HG02970 (cell line): ENCODE data around the gene GPR61.

Experiments used
- ATAC-seq: cut with Tn5 transposase; IDR thresholded peaks from one replicate; pipeline ENCODE4 v1.9.1; 2021; ENCODE audit warnings: mild to moderate bottlenecking, moderate library complexity, moderate number of reproducible peaks; ENCODE audit not compliant: unreplicated experiment, low FRiP score

Gene GPR61

DNA sequence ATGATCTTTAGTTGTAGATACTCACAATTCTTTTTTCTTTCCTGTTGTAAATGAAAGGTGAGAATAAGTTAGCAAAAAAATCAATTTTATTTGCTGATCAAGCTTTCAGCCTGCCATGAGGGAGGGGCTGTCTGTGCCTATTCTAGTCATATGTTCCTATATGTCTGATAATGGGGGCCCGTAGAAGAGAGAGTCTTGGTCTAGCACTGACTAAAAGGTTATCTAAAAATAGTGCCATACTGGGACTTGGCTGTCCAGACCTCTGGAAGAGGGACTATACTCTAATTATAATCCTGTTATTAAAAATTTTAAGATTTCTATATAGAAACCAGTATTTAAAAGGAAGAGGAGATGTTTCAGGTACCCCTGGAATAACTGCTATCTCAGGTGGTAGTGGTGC lies 27.3 kb downstream of the GPR61 start:
- no peak for ATAC-seq

GRCh38 chr1:109567877-109568672 lies 28.4 kb downstream of the GPR61 start:
- ATAC-seq: no peak

- no peak for ATAC-seq
These were observed 29.7 kb downstream of the GPR61 start for GRCh38 chr1:109569323-109569722.

DNA sequence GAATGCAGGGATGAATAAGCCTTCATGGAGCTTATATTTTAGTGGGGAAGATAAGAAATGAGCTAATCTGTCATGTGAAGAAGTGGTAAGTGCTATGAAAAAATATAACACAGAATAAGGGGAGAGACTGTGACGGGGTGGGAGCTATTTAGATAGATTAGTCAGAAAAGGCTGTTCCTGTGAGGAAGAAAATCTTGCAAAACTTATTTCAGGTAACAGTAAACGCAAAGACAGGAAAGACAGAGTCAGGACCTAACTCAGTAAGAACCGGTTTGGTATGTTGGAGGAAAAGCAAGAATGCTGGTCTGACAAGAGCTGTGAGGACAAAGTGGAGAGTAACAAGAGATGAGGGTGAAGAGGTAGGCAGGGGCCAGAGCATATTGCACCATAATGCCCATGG lies 30.7 kb downstream of the GPR61 start:
- no peak for ATAC-seq

GRCh38 chr1:109573785-109574184 lies 34.1 kb downstream of the GPR61 start:
- ATAC-seq: no peak

DNA sequence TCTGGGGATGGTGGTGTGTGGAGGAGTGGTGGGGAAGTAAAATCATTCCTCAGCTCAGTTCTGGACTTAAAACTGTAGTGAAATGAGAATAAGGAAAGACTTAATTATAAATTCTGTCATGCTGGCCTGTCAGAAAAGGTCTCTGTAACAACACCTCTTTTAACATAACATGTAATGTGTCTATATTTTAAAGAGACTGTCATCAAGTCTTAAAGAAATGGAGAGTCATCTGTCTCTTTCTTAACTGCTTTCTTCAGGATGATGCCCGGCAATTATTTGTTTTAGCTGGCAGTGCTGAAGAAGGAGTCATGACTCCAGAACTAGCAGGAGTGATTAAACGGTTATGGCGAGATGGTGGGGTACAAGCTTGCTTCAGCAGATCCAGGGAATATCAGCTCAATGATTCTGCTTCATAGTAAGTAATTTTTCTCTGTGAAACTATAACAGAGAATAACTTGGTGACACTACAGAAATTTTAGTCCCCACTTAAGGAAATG lies 39.3 kb downstream of the GPR61 start:
- ATAC-seq: no peak

DNA sequence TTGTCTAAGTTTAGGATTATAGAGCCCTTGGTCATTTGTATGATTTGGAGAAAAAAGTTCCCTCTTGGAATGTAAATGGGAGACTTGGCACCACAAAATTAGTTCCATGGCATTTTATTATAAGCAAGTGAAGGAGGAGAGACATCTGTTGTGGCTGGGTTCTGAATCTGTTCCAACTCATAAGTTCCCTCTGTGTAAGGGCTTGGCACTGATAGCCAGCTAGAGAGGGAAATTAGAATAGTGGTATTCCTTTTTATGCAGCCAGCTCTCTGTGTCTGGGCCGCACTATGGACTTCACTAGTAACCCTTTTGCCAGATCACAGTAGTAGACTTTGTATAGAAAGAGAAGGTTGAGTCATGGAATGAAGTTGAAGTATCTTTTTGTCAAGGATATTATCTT lies 39.8 kb downstream of the GPR61 start:
- no peak for ATAC-seq

DNA sequence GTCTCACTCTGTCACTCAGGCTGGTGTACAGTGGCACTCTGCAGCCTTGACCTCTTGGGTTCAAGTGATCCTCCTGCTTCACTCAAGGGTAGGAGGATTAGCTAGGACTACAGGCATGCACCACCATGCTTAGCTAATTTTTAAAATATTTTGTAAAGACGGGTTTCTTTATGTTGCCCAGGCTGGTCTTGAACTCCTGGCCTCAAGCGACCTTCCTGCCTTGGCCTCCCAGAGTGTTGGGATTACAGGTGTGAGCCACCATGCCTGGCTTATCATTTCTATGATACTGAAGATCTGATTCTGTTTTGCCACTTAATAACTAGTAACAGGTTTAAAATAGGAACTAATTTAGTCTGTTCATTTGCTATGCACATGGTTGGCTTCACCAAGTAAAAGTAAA lies 42.3 kb downstream of the GPR61 start:
- no peak for ATAC-seq

GRCh38 chr1:109584766-109585165 lies 45.1 kb downstream of the GPR61 start:
- ATAC-seq: no peak

DNA sequence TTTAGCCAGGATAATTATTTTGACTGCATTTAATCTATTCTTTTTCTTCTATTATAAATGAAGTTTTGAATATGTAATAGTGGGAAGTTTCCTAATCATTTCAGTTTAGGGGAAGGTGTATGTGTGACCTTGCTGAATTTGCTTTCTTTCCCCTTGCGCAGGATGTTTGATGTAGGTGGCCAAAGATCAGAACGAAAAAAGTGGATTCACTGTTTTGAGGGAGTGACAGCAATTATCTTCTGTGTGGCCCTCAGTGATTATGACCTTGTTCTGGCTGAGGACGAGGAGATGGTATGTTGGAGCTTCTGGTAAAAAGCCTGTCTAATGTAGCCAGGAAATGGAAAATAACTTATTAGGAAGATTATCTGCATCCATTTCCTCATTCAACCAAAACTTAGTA lies 46.4 kb downstream of the GPR61 start:
- no peak for ATAC-seq

DNA sequence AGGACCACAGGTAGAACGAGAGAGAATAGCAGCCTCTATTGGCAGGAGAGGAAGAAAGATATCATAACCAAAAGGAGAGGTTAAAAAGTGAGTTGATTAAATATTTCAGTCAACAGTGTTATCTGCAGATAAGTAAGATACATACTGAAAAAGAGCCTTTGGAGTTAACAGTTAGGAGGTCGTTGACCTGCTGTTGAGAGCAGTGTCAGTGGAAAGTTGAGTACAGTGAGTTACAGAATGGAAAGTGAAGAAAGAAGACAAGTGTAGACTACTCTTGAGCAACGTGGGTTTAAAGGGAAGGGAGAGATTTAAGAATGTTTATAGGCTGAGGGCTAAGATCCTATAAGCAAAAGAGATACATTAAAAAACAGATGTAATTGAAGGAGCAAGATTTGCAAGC lies 49.5 kb downstream of the GPR61 start:
- ATAC-seq: no peak

GRCh38 chr1:109589679-109590078 lies 50.0 kb downstream of the GPR61 start:
- ATAC-seq: no peak

DNA sequence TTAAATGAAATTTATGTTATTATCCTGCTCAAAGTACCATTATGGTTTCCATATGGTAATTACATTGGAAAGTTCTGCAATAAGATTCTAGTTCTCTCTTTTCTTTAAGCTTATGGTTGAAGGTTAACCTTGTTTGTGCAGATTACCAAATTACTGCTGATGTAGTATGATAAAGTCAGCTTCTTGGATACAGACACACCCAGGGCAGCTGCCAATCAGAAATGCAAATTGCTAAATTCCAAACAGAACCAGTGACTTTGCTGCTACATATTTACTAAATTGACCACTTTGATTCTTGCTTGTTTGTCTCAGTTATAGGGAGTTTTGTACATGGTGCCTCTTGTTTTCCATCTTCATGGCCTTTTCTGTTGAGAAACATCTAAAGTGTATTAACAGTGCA lies 53.2 kb downstream of the GPR61 start:
- no peak for ATAC-seq

DNA sequence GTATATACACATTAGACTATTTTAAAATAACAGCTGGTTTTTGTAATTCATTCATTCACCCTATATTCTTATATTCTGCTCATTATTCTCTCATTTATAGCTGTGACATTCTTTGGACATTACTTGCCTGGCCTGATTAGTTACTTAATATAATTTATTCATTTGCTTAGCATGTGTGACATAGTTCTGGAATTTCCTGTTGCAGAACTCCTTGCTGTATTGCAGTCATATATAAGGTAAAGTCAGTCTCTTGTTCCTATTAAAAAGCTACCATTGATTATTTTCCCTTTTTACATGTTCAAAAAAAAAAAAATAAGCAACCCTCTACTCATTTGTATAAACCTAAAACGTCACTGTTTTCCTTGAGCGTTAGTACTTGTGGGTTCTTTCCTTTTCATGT lies 55.9 kb downstream of the GPR61 start:
- ATAC-seq: no peak
